Neutrophil (primary cell): ENCODE results near the gene ZBTB7B.

ENCODE experiments used
- H3K27ac ChIP-seq: fragments of 200-600 bp; sonication (generic); 2 replicates; pipeline ENCODE4 v1.5.1; 2016; ENCODE audit warnings: mild to moderate bottlenecking, moderate library complexity
- H3K27me3 ChIP-seq: fragments of 200-600 bp; sonication (generic); 2 replicates; pipeline ENCODE4 v1.6.0; 2016; ENCODE audit warnings: mild to moderate bottlenecking
- H3K36me3 ChIP-seq: fragments of 200-600 bp; sonication (generic); 2 replicates; pipeline ENCODE4 v1.5.1; 2017
- H3K4me1 ChIP-seq, 2 experiments: fragments of 200-600 bp in 1 of 2; sonication (generic) in 1 of 2; 1 replicate in 1 of 2; 2 replicates in 1 of 2; pipeline versions ENCODE4 v1.5.1 to v1.6.1; 2013 to 2016; ENCODE audit warnings: low read depth in 1 of 2, low read length in 1 of 2, mild to moderate bottlenecking in 1 of 2, moderate library complexity in 1 of 2; ENCODE audit not compliant: control insufficient read depth in 1 of 2, insufficient read depth in 1 of 2
- H3K4me3 ChIP-seq, 2 experiments: fragments of 200-600 bp in 1 of 2; sonication (generic) in 1 of 2; 1 replicate in 1 of 2; 2 replicates in 1 of 2; pipeline ENCODE4 v1.5.1; 2013 to 2016; ENCODE audit warnings: low read depth in 1 of 2, low read length in 1 of 2, mild to moderate bottlenecking in 1 of 2, moderate library complexity in 1 of 2
- H3K9me3 ChIP-seq: fragments of 200-600 bp; sonication (generic); 2 replicates; pipeline ENCODE4 v1.5.1; 2016
- TF ChIP-seq, protein P1 (sequence below): fragments of 200-600 bp; sonication (generic); IDR thresholded peaks from 2 replicates; pipeline ENCODE4 v1.5.1; 2016; ENCODE audit warnings: antibody characterized with exemption

ZBTB7B gene

GRCh38 chr1:155022136-155022926, 19.7 kb downstream of the ZBTB7B start:
- Histone ChIP-seq H3K27ac (peak overlapping the region; percentile 18), H3K36me3 (peaks cover 25% of the 10 kb centered on the region), H3K9me3 (no peaks in the 10 kb centered on the region), H3K4me3 (no peak overlapping the region), H3K27me3 (no peaks in the 10 kb centered on the region), H3K4me1 (peaks cover 20 to 25% of the 10 kb centered on the region in 2 experiments)
- TF ChIP-seq, protein P1, sequence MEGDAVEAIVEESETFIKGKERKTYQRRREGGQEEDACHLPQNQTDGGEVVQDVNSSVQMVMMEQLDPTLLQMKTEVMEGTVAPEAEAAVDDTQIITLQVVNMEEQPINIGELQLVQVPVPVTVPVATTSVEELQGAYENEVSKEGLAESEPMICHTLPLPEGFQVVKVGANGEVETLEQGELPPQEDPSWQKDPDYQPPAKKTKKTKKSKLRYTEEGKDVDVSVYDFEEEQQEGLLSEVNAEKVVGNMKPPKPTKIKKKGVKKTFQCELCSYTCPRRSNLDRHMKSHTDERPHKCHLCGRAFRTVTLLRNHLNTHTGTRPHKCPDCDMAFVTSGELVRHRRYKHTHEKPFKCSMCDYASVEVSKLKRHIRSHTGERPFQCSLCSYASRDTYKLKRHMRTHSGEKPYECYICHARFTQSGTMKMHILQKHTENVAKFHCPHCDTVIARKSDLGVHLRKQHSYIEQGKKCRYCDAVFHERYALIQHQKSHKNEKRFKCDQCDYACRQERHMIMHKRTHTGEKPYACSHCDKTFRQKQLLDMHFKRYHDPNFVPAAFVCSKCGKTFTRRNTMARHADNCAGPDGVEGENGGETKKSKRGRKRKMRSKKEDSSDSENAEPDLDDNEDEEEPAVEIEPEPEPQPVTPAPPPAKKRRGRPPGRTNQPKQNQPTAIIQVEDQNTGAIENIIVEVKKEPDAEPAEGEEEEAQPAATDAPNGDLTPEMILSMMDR = no peak

DNA sequence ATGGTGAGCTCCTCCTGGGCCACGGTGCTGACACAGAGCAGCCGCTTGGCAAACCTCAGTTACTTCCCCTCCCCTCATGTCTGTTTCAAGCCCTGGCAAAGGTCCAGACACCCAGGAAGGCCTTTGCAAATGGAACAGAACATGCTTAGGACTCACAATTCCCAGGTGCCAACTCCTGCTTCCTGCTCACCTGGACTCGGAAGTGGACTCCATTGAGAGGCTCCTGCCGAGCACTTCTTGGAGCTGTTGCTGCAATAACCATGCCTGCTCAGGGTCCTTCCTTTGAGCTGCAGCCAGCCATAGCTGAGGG, 20.3 kb downstream of the ZBTB7B start:
- Histone ChIP-seq H3K4me1 (peaks cover 14 to 19% of the 10 kb centered on the region in 2 experiments), H3K36me3 (peaks cover 19% of the 10 kb centered on the region), H3K27me3 (no peaks in the 10 kb centered on the region), H3K27ac (peak overlapping the region; percentile 18), H3K9me3 (no peaks in the 10 kb centered on the region), H3K4me3 (no peak overlapping the region)
- TF ChIP-seq, protein P1 = no peak

GRCh38 chr1:155023627-155024026, 21.0 kb downstream of the ZBTB7B start:
- Histone ChIP-seq H3K4me1 (peaks cover 14 to 20% of the 10 kb centered on the region in 2 experiments), H3K4me3 (no peak overlapping the region), H3K27me3 (no peaks in the 10 kb centered on the region), H3K27ac (no peak overlapping the region), H3K9me3 (no peaks in the 10 kb centered on the region), H3K36me3 (peaks cover 12% of the 10 kb centered on the region)
- TF ChIP-seq, protein P1 = no peak

- no peak overlapping the region for H3K27ac ChIP-seq
- H3K4me1 ChIP-seq = peaks cover 20 to 26% of the 10 kb centered on the region in 2 experiments
- no peak overlapping the region for H3K4me3 ChIP-seq
- TF ChIP-seq, protein P1 = no peak
- no peaks in the 10 kb centered on the region for H3K27me3 ChIP-seq
- H3K36me3 ChIP-seq = peaks cover 5% of the 10 kb centered on the region
- H3K9me3 ChIP-seq = no peaks in the 10 kb centered on the region
These were observed 21.7 kb downstream of the ZBTB7B start for GRCh38 chr1:155024315-155024714.

- TF ChIP-seq, protein P1 = no peak
- H3K4me1 ChIP-seq = peaks cover 21 to 26% of the 10 kb centered on the region in 2 experiments
These were observed 23.6 kb downstream of the ZBTB7B start for GRCh38 chr1:155026154-155026553.

More at GRCh38 chr1:155026154-155026553, 23.6 kb downstream of the ZBTB7B start:
- Histone ChIP-seq H3K27me3 (no peaks in the 10 kb centered on the region), H3K9me3 (no peaks in the 10 kb centered on the region), H3K27ac (no peak overlapping the region), H3K4me3 (no peak overlapping the region), H3K36me3 (no peaks in the 10 kb centered on the region)
